Neural cell (in vitro differentiated cells): ENCODE data around the gene WDR70. TPM values are rescaled to one million over a fixed set of nuclear protein-coding genes. Genes with fewer than 3 reads are reported as not detected.

Experiments used
- H2AFZ ChIP-seq: fragments of 200-600, 300-800 bp; sonication (generic), shearing (Covaris generic); 2 replicates; pipeline ENCODE4 v1.6.0; 2014; ENCODE audit warnings: low read depth, mild to moderate bottlenecking, antibody characterized with exemption, low read length, moderate library complexity
- H3F3A ChIP-seq: fragments of 200-600 bp; shearing (Covaris generic); 2 replicates; pipeline ENCODE4 v1.6.1; 2016; ENCODE audit warnings: mild to moderate bottlenecking, moderate library complexity, mixed read lengths, antibody characterized with exemption, low read length; ENCODE audit not compliant: insufficient read depth, poor library complexity, severe bottlenecking
- H3K27ac ChIP-seq: fragments of 200-600, 300-800 bp; sonication (generic), shearing (Covaris generic); 2 replicates; pipeline ENCODE4 v1.5.1; 2014; ENCODE audit warnings: mild to moderate bottlenecking, low read length, moderate library complexity
- H3K27me3 ChIP-seq: fragments of 300-800, 200-600 bp; sonication (generic), shearing (Covaris generic); 2 replicates; pipeline ENCODE4 v1.6.0; 2014; ENCODE audit warnings: mild to moderate bottlenecking, low read depth, low read length, moderate library complexity; ENCODE audit not compliant: insufficient read depth
- H3K36me3 ChIP-seq: fragments of 300-800, 200-600 bp; sonication (generic), shearing (Covaris generic); 2 replicates; pipeline ENCODE4 v1.5.1; 2014; ENCODE audit warnings: mild to moderate bottlenecking, antibody characterized with exemption, low read length, moderate library complexity; ENCODE audit not compliant: insufficient read depth
- H3K4me2 ChIP-seq: fragments of 300-800, 200-600 bp; sonication (generic), shearing (Covaris generic); 2 replicates; pipeline ENCODE4 v1.6.0; 2014; ENCODE audit warnings: mild to moderate bottlenecking, low read length
- H3K4me3 ChIP-seq: fragments of 300-800, 200-600 bp; sonication (generic), shearing (Covaris generic); 2 replicates; pipeline ENCODE4 v1.5.1; 2014; ENCODE audit warnings: mild to moderate bottlenecking, low read length, moderate library complexity
- H3K79me2 ChIP-seq: fragments of 200-600 bp; shearing (Covaris generic); replicated peaks from 2 replicates; pipeline ENCODE4 v1.6.0; 2014; ENCODE audit warnings: mild to moderate bottlenecking, low read length, moderate library complexity; ENCODE audit not compliant: insufficient read depth
- H3K9ac ChIP-seq: fragments of 300-800, 200-600 bp; sonication (generic), shearing (Covaris generic); 2 replicates; pipeline ENCODE4 v1.6.1; 2016; ENCODE audit warnings: mild to moderate bottlenecking, low read length, mixed read lengths
- H3K9me2 ChIP-seq: fragments of 200-600 bp; shearing (Covaris generic); 2 replicates; pipeline ENCODE4 v1.6.1; 2016; ENCODE audit warnings: mild to moderate bottlenecking, low read length, mixed read lengths; ENCODE audit not compliant: insufficient read depth
- H3K9me3 ChIP-seq: fragments of 200-600, 300-800 bp; sonication (generic), shearing (Covaris generic); 2 replicates; pipeline ENCODE4 v1.6.1; 2016; ENCODE audit warnings: mild to moderate bottlenecking, mixed run types, low read length, moderate library complexity, mixed read lengths
- H4K20me1 ChIP-seq: fragments of 200-600 bp; shearing (Covaris generic); 2 replicates; pipeline ENCODE4 v1.6.1; 2016; ENCODE audit warnings: mild to moderate bottlenecking, mixed run types; ENCODE audit not compliant: insufficient read depth
- EP300 ChIP-seq: fragments of 450-650 bp; conservative IDR thresholded peaks from 2 replicates; pipeline ENCODE4 v1.6.1; 2014; ENCODE audit warnings: antibody characterized with exemption, mild to moderate bottlenecking, moderate library complexity; ENCODE audit not compliant: poor library complexity, severe bottlenecking
- EZH2 ChIP-seq: fragments of 200-600, 300-800 bp; shearing (Covaris generic), sonication (generic); IDR thresholded peaks from 2 replicates; pipeline ENCODE4 v1.6.1; 2014; ENCODE audit warnings: antibody characterized with exemption, low read length, borderline replicate concordance, mild to moderate bottlenecking; ENCODE audit not compliant: insufficient read depth, poor library complexity, severe bottlenecking
- MXI1 ChIP-seq: fragments of 450-650 bp; conservative IDR thresholded peaks from 2 replicates; pipeline ENCODE4 v1.6.1; 2014; ENCODE audit warnings: antibody characterized with exemption, mild to moderate bottlenecking; ENCODE audit not compliant: poor library complexity, severe bottlenecking
- POLR2AphosphoS5 ChIP-seq: IDR thresholded peaks from 2 replicates; pipeline ENCODE4 v1.6.1; 2012
- RAD21 ChIP-seq: fragments of 450-650 bp; conservative IDR thresholded peaks from 2 replicates; pipeline ENCODE4 v1.6.1; 2014; ENCODE audit warnings: antibody characterized with exemption, mild to moderate bottlenecking, moderate library complexity
- SMC3 ChIP-seq: fragments of 450-650 bp; conservative IDR thresholded peaks from 2 replicates; pipeline ENCODE4 v1.6.1; 2014; ENCODE audit warnings: antibody characterized with exemption, mild to moderate bottlenecking, moderate library complexity; ENCODE audit not compliant: poor library complexity
- TAF1 ChIP-seq: IDR thresholded peaks from 2 replicates; pipeline ENCODE4 v1.6.1; 2012; ENCODE audit warnings: low read depth
- polyA plus RNA-seq: library from polyadenylated mRNA; depleted of rRNA; stranded (reverse); fragments of >200 nt; gene quantifications from 2 replicates; pipeline ENCODE4 v1.2.3, GENCODE V29; 2014
- TF ChIP-seq, protein P1 (sequence below): fragments of 450-650 bp; IDR thresholded peaks from 2 replicates; pipeline ENCODE4 v1.5.1; 2014; ENCODE audit warnings: antibody characterized with exemption, mild to moderate bottlenecking, moderate library complexity; ENCODE audit not compliant: poor library complexity, severe bottlenecking
- TF ChIP-seq, protein P2 (sequence below): IDR thresholded peaks from 2 replicates; pipeline ENCODE4 v1.6.1; 2012; ENCODE audit warnings: borderline replicate concordance

Gene WDR70
- polyA plus RNA-seq, 1 donor from 2014 or later: 40.9 TPM

DNA sequence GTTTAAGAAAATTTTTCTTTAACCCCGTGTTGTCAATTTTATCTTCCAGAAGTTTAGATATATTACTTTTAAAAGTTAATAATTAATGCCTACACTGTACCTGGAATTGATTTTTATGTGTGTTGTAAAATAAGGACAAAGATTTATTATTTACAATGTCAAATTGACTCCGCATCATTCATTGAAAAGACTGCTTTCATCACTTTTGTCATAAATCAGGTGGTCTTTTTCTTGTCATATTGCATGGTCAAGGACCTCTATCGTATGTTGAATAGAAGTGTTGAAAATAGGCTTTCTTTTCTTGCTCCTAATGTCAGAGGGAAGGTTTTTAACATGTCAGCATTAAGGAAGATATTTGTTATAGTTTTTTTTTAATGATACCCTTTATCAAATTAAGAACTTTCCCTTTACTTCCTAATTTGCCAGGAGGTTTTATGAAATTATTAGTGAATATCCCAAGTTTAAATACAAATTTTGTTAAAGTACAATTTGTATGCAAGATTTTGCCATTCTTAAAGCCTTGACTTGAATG is 92.6 kb downstream of the WDR70 start:
- Histone ChIP-seq H2AFZ (no peak overlapping the region), H3K4me2 (no peak overlapping the region), H3F3A (no peaks in the 10 kb centered on the region), H3K36me3 (no peaks in the 10 kb centered on the region), H3K27ac (no peak overlapping the region), H3K27me3 (no peaks in the 10 kb centered on the region), H3K9me2 (no peaks in the 10 kb centered on the region), H3K9ac (no peak overlapping the region), H3K9me3 (no peaks in the 10 kb centered on the region), H3K4me3 (no peak overlapping the region), H4K20me1 (no peaks in the 10 kb centered on the region), H3K79me2 (no peaks in the 10 kb centered on the region)
- TF ChIP-seq POLR2AphosphoS5: no peak

DNA sequence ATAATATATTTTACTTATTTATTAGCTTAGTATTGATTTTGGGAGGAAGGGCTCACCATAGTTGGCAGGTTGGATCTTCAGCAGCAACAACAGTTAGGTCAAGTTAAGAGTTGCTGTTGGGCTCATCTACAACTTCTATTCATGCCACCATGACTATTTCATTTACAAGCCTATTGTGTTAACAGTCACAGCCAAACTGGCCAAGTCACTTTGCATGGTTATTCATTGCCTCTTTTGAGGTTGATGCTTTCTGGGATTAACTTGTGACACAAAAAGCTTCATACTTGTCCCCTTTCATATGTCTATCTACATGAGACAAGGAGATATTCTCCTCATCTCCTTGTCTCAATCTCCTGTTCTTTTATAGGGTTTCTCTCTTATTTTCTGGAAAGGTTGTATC is 98.3 kb downstream of the WDR70 start:
- no peaks in the 10 kb centered on the region for H3K27me3 ChIP-seq
- H3K4me3 ChIP-seq: no peak overlapping the region
- no peak overlapping the region for H3K9ac ChIP-seq
- H3K36me3 ChIP-seq: peaks cover 4% of the 10 kb centered on the region
- H3K27ac ChIP-seq: no peak overlapping the region
- no peaks in the 10 kb centered on the region for H3F3A ChIP-seq
- no peaks in the 10 kb centered on the region for H3K79me2 ChIP-seq
- H3K9me3 ChIP-seq: no peaks in the 10 kb centered on the region
- no peak overlapping the region for H2AFZ ChIP-seq
- no peak overlapping the region for H3K4me2 ChIP-seq
- H3K9me2 ChIP-seq: no peaks in the 10 kb centered on the region
- TF ChIP-seq TAF1 (no peak), EP300 (no peak), SMC3 (no peak), RAD21 (no peak), POLR2AphosphoS5 (no peak), MXI1 (no peak), EZH2 (no peak)
- TF ChIP-seq, protein P1, sequence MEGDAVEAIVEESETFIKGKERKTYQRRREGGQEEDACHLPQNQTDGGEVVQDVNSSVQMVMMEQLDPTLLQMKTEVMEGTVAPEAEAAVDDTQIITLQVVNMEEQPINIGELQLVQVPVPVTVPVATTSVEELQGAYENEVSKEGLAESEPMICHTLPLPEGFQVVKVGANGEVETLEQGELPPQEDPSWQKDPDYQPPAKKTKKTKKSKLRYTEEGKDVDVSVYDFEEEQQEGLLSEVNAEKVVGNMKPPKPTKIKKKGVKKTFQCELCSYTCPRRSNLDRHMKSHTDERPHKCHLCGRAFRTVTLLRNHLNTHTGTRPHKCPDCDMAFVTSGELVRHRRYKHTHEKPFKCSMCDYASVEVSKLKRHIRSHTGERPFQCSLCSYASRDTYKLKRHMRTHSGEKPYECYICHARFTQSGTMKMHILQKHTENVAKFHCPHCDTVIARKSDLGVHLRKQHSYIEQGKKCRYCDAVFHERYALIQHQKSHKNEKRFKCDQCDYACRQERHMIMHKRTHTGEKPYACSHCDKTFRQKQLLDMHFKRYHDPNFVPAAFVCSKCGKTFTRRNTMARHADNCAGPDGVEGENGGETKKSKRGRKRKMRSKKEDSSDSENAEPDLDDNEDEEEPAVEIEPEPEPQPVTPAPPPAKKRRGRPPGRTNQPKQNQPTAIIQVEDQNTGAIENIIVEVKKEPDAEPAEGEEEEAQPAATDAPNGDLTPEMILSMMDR: no peak
- TF ChIP-seq, protein P2, sequence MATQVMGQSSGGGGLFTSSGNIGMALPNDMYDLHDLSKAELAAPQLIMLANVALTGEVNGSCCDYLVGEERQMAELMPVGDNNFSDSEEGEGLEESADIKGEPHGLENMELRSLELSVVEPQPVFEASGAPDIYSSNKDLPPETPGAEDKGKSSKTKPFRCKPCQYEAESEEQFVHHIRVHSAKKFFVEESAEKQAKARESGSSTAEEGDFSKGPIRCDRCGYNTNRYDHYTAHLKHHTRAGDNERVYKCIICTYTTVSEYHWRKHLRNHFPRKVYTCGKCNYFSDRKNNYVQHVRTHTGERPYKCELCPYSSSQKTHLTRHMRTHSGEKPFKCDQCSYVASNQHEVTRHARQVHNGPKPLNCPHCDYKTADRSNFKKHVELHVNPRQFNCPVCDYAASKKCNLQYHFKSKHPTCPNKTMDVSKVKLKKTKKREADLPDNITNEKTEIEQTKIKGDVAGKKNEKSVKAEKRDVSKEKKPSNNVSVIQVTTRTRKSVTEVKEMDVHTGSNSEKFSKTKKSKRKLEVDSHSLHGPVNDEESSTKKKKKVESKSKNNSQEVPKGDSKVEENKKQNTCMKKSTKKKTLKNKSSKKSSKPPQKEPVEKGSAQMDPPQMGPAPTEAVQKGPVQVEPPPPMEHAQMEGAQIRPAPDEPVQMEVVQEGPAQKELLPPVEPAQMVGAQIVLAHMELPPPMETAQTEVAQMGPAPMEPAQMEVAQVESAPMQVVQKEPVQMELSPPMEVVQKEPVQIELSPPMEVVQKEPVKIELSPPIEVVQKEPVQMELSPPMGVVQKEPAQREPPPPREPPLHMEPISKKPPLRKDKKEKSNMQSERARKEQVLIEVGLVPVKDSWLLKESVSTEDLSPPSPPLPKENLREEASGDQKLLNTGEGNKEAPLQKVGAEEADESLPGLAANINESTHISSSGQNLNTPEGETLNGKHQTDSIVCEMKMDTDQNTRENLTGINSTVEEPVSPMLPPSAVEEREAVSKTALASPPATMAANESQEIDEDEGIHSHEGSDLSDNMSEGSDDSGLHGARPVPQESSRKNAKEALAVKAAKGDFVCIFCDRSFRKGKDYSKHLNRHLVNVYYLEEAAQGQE: no peak
- H4K20me1 ChIP-seq: no peaks in the 10 kb centered on the region
